Measurements from ENCODE around the gene ASB6.

DNA sequence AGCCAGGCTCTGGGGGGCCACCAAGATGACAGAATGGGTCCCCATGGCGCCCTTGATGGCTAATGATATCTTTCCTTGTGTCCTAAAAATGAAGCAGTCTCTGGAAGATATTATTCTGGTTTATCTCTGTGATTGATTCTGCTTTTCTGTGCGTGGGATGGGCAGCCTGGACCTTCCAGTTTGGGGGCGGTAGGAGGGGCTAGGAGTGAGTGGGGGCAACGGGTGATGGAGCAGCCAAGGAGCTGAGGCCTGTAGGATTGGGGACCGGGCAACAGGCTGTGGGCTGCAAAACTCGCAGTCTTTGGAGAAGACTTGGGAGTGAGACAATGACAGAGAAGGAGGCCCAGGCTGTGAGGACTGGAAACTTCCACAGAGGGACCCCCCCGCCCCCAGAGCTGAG lies 32.3 kb upstream of the ASB6 start:
- TF ChIP-seq, protein P1, sequence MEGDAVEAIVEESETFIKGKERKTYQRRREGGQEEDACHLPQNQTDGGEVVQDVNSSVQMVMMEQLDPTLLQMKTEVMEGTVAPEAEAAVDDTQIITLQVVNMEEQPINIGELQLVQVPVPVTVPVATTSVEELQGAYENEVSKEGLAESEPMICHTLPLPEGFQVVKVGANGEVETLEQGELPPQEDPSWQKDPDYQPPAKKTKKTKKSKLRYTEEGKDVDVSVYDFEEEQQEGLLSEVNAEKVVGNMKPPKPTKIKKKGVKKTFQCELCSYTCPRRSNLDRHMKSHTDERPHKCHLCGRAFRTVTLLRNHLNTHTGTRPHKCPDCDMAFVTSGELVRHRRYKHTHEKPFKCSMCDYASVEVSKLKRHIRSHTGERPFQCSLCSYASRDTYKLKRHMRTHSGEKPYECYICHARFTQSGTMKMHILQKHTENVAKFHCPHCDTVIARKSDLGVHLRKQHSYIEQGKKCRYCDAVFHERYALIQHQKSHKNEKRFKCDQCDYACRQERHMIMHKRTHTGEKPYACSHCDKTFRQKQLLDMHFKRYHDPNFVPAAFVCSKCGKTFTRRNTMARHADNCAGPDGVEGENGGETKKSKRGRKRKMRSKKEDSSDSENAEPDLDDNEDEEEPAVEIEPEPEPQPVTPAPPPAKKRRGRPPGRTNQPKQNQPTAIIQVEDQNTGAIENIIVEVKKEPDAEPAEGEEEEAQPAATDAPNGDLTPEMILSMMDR (conservative IDR thresholded peaks at IDR 0.05; ENCODE audit: low read length), result no peak
- TF ChIP-seq EZH2phosphoT487 (IDR thresholded peaks at IDR 0.05; ENCODE audit: borderline replicate concordance, low read depth, low read length), result no peak
